Activated CD8-positive, alpha-beta T cell treated with anti-CD3 and anti-CD28 coated beads for 36 hours (primary cell): ENCODE results near the gene RERGL. TPM values are rescaled to one million over a fixed set of nuclear protein-coding genes. Genes with fewer than 3 reads are reported as not detected.
"Not testable (repeated sequence)": the region's sequence is repeated elsewhere in the genome, so short reads cannot be mapped to it uniquely, and the experiment has no call there.

Experiments
- ATAC-seq: fragments of 200-7000 bp; cut with Tn5 transposase; one replicate; pipeline ENCODE4 v1.10.0; 2021; ENCODE audit warnings: mild to moderate bottlenecking, moderate library complexity
- CTCF ChIA-PET: fragments of 350-600 bp; sonication (Branson Sonifier 250); formaldehyde crosslinking; loops from one replicate; lab custom pipeline; 2021; ENCODE audit warnings: antibody characterized with exemption; lab: Charles Lee
- POLR2A ChIA-PET: fragments of 350-600 bp; sonication (Branson Sonifier 250); formaldehyde crosslinking; loops from one replicate; lab custom pipeline; 2021; ENCODE audit warnings: antibody characterized with exemption; lab: Charles Lee
- DNase-seq: peaks from one replicate; pipeline ENCODE4 v3.0.0-alpha.2; 2020
- H3K27ac Mint-ChIP-seq: one replicate; pipeline ENCODE4 v1.8.0; 2021; ENCODE audit warnings: mild to moderate bottlenecking, mixed read lengths
- H3K27me3 Mint-ChIP-seq: one replicate; pipeline ENCODE4 v1.8.0; 2021; ENCODE audit warnings: mixed read lengths
- H3K36me3 Mint-ChIP-seq: one replicate; pipeline ENCODE4 v1.8.0; 2021; ENCODE audit warnings: low read depth, mixed read lengths
- H3K4me1 Mint-ChIP-seq: one replicate; pipeline ENCODE4 v1.8.0; 2021; ENCODE audit warnings: low read depth, mixed read lengths
- H3K4me3 Mint-ChIP-seq: one replicate; pipeline ENCODE4 v1.8.0; 2021; ENCODE audit warnings: mild to moderate bottlenecking, moderate library complexity, mixed read lengths
- H3K9me3 Mint-ChIP-seq: one replicate; pipeline ENCODE4 v1.8.0; 2021; ENCODE audit warnings: mixed read lengths
- intact Hi-C: fragments of 100-400 bp; cut with micrococcal nuclease; formaldehyde crosslinking; loops from one replicate; pipeline ENCODE4 v1.10.0; 2022
- total RNA-seq, 2 experiments: library from RNA; stranded (reverse); gene quantifications; one replicate each; pipeline ENCODE4 v1.2.3, GENCODE V29; 2021
- TF ChIP-seq, protein P1 (sequence below): fragments of 200-600 bp; IDR thresholded peaks from one replicate; pipeline ENCODE4 v1.8.0; 2022; ENCODE audit warnings: antibody characterized with exemption, mild to moderate bottlenecking

RERGL gene
- total RNA-seq, 2 experiments from 2014 or later: not detected

DNA sequence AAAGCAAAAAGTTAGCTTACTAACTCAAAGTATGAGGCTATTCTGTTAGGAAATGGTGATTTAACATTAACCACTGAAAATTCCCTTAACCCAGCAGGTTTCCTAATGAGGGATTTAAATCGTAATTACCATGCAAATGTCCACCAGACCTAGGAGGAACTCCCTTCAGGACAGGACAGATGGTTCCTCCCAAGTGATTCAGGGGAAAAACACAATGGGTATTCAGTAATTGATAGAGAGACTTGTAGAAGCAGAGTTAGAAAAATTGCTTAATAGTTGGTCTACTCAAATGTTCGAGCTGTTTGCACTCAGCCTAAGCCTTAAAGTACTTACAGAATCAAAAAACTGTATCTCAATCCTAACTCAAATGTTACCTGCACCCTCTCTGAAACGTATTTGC lies 21.6 kb downstream of the RERGL start:
- intact Hi-C loops: no loop called here
- CTCF ChIA-PET: no interaction called here
- Mint-ChIP-seq H3K36me3 (no peaks in the 10 kb centered on the region), H3K27ac (no peak overlapping the region), H3K9me3 (peaks cover 1% of the 10 kb centered on the region), H3K4me3 (no peak overlapping the region), H3K27me3 (no peaks in the 10 kb centered on the region), H3K4me1 (no peaks in the 10 kb centered on the region)
- TF ChIP-seq, protein P1, sequence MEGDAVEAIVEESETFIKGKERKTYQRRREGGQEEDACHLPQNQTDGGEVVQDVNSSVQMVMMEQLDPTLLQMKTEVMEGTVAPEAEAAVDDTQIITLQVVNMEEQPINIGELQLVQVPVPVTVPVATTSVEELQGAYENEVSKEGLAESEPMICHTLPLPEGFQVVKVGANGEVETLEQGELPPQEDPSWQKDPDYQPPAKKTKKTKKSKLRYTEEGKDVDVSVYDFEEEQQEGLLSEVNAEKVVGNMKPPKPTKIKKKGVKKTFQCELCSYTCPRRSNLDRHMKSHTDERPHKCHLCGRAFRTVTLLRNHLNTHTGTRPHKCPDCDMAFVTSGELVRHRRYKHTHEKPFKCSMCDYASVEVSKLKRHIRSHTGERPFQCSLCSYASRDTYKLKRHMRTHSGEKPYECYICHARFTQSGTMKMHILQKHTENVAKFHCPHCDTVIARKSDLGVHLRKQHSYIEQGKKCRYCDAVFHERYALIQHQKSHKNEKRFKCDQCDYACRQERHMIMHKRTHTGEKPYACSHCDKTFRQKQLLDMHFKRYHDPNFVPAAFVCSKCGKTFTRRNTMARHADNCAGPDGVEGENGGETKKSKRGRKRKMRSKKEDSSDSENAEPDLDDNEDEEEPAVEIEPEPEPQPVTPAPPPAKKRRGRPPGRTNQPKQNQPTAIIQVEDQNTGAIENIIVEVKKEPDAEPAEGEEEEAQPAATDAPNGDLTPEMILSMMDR: no peak
- POLR2A ChIA-PET: no interaction called here
- ATAC-seq: no peak
- no peak for DNase-seq

DNA sequence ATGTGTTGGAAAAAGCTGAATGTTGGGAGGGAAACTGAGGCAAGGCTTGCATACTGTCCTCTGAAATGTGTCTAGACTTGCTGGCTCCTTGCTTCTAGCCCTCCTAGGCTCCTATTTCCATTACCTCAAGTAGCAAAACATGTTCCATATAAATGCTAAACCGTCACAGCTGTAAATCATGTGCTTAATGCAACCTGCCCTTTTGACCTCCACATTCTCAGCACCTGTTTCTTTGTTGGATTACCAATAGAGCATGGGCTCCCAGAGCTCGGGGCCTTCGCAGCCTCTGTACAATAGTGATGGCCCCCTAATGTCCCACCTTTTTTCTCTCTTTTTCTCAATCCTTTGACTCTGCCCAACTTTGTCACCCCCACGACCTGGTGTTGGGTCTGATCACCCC lies 23.3 kb downstream of the RERGL start:
- ChIA-PET POLR2A (no interaction called here), CTCF (no interaction called here)
- intact Hi-C loops: no loop called here
- H3K9me3 Mint-ChIP-seq: peaks cover 11% of the 10 kb centered on the region
- TF ChIP-seq, protein P1: no peak
- no peak overlapping the region for H3K27ac Mint-ChIP-seq
- no peaks in the 10 kb centered on the region for H3K27me3 Mint-ChIP-seq
- ATAC-seq (no peak), DNase-seq (no peak)
- no peak overlapping the region for H3K4me3 Mint-ChIP-seq
- H3K4me1 Mint-ChIP-seq: no peaks in the 10 kb centered on the region
- no peaks in the 10 kb centered on the region for H3K36me3 Mint-ChIP-seq

DNA sequence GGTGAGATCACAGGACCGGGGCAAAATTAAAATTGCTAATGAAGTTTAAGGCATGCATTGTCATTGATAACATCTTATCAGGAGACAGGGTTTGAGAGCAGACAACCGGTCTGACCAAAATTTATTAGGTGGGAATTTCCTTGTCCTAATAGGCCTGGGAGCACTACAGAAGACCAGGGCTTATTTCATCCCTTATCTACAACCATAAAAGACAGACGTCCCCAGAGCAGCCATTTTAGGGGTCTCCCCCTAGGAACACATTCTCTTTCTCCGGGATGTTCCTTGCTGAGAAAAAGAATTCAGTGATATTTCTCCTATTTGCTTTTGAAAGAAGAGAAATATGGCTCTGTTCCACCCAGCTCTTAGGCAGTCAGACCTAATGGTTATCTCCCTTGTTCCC lies 27.1 kb downstream of the RERGL start:
- H3K4me1 Mint-ChIP-seq, H3K27me3 Mint-ChIP-seq, intact Hi-C loops, POLR2A ChIA-PET, DNase-seq, CTCF ChIA-PET, H3K36me3 Mint-ChIP-seq, H3K27ac Mint-ChIP-seq, H3K4me3 Mint-ChIP-seq, ATAC-seq: not testable (repeated sequence)
- H3K9me3 Mint-ChIP-seq: peaks cover 20% of the 10 kb centered on the region

DNA sequence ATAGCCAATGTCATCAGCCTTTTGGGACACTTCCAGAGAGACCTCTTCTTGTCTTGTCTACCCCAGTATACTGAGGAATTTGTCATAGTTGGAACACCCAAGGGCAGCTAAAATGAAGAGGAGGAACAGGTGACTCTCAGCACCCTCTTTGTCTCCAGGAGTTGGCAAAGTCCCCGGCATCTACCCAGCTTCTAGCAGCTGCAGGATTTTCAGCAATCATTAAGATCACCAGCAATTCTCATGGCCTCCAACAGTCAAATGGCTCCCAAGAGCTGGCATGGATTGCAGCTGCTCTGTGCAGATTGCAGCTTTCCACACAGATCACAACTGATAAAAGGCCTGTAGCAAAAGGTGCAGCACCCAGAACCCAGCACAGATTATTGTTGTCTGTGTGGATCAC lies 32.9 kb downstream of the RERGL start:
- ATAC-seq: no peak
- Mint-ChIP-seq H3K9me3 (peaks cover 15% of the 10 kb centered on the region), H3K4me1 (no peaks in the 10 kb centered on the region), H3K36me3 (no peaks in the 10 kb centered on the region), H3K4me3 (no peak overlapping the region), H3K27me3 (no peaks in the 10 kb centered on the region), H3K27ac (no peak overlapping the region)
- ChIA-PET CTCF (no interaction called here), POLR2A (no interaction called here)
- TF ChIP-seq, protein P1: no peak
- no peak for DNase-seq
- intact Hi-C loops: no loop called here

DNA sequence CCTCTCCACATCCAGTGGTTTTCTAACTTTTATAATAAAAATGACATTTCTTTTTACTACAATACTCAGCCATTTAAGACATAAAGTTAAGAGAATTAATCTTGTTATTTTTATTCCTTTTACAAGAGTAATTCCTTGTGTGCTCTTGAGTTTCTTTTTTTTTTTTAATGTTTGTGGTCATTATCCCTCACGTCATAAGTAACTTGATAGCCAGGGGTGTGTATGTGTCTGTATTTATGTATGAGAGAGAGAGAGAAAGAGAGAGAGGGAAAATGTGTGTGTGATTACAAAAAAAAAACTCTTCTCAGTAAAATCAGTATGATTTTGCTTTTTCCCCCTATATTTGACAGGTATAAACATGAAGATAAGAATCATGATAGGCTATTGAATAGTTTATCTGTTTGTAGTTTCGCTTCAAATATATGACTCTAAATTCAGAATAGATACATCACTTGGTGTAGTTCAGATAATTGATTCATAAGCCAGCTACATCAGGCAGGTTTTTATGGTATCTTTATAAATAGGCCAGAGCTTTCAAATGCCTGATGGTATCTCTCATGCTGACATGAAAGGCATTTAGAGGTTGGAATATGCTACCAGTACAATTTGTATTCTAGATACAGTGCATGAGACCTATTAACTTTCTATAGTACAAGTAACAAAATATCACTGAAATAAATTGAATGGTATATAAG lies 34.9 kb downstream of the RERGL start:
- no peak for ATAC-seq
- no peak overlapping the region for H3K27ac Mint-ChIP-seq
- CTCF ChIA-PET: no interaction called here
- H3K9me3 Mint-ChIP-seq: peaks cover 11% of the 10 kb centered on the region
- intact Hi-C loops: no loop called here
- no peak overlapping the region for H3K4me3 Mint-ChIP-seq
- no peaks in the 10 kb centered on the region for H3K27me3 Mint-ChIP-seq
- no peak for DNase-seq
- TF ChIP-seq, protein P1: no peak
- POLR2A ChIA-PET: no interaction called here
- H3K36me3 Mint-ChIP-seq: no peaks in the 10 kb centered on the region
- H3K4me1 Mint-ChIP-seq: no peaks in the 10 kb centered on the region
